LNCaP clone FGC (cell line): ENCODE results near the gene ESYT2.
A peak's percentile ranks its signal among the peaks of the same experiment; 100 is the strongest.

ENCODE experiments used
- DNase-seq: peaks from one replicate; pipeline ENCODE4 v3.0.0-alpha.2; 2011; ENCODE audit warnings: low read depth
- H3K4me3 ChIP-seq: 2 replicates; pipeline ENCODE4 v1.5.1; 2011; ENCODE audit warnings: mild to moderate bottlenecking, low read depth, low read length, control low read depth
- CTCF ChIP-seq: IDR thresholded peaks from 2 replicates; pipeline ENCODE4 v1.5.1; 2012; ENCODE audit warnings: mild to moderate bottlenecking; ENCODE audit not compliant: control insufficient read depth, insufficient read depth; ENCODE audit errors: extremely low read depth

ESYT2 gene

DNA sequence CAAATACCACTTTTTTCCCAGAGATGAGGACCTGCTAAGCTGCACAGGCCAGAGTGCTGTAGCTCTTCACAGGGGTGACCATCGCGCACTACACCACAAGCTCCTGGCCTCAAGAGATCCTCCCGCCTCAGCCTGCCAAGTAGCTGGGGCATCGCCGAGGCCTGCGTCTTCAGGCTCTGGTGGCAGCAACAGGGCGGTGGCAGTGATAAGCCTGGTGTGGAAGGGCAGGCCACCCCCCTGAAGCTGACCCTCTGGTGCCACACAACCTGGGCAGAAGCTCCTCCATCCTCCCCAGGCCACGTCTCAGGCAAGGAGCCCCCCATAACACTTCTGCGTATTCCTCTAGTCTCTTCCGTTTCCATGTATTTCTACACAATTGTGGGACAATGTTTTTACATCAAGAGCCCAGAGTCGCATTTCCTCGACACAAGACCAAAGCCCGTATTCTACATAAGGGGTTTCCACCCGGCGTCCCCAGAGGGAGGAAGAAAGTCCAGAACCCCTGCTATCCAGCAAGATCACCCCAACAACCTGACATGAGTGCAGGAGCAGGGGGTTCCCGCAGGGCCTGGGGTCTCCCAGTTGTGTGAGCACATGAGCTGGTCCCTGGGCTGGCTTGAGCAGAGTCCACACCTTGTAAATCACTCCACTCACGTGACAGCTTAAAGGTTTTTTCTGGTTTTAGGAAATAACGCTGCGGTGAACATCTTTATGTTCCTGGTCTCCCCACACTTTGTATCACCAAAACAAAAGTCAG, 87.1 kb downstream of the ESYT2 start:
- DNase-seq: no peak
- H3K4me3 ChIP-seq: no peak overlapping the region
- no peak for TF ChIP-seq CTCF

DNA sequence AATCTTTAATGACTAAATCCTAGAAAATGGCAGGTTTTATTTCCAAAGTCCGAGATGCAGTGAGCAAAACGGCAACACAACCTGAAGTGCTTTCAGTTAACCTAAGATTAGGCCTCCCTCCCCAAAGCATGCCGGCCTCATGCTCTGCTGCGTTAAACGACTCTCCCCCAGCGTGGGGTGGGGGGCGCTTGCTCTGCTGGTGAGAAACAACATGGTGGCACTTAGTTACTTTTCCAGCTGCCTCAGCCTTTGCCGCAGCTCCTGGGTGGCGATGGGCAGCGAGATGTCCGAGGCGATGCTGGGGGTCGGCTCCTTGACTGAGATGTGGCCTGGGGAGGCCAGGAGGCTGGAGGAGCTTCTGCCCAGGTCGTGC, 88.0 kb downstream of the ESYT2 start:
- no peak overlapping the region for H3K4me3 ChIP-seq
- DNase-seq: no peak
- no peak for TF ChIP-seq CTCF

- peak; percentile 92 for DNase-seq
- TF ChIP-seq CTCF: no peak
- H3K4me3 ChIP-seq: no peak overlapping the region
Measured at GRCh38 chr7:158740657-158741293, 88.5 kb downstream of the ESYT2 start.

GRCh38 chr7:158740013-158740656, 89.2 kb downstream of the ESYT2 start:
- H3K4me3 ChIP-seq: no peak overlapping the region
- no peak for TF ChIP-seq CTCF
- no peak for DNase-seq

- no peak overlapping the region for H3K4me3 ChIP-seq
- DNase-seq: no peak
- no peak for TF ChIP-seq CTCF
Measured at GRCh38 chr7:158738841-158739240, 90.5 kb downstream of the ESYT2 start.

- no peak for DNase-seq
- TF ChIP-seq CTCF: no peak
- no peak overlapping the region for H3K4me3 ChIP-seq
Measured at GRCh38 chr7:158737064-158737695, 92.1 kb downstream of the ESYT2 start.
